NCI-H748 treated with DMSO at 0.1 percent for 48 hours (cell line): Measurements from ENCODE around the gene NARS2.
"Not testable (repeated sequence)": the region's sequence is repeated elsewhere in the genome, so short reads cannot be mapped to it uniquely, and the experiment has no call there.

Source experiments
- DNase-seq: peaks from one replicate; lab custom pipeline; 2025; lab: John Stamatoyannopoulos, UW

The NARS2 gene

DNA sequence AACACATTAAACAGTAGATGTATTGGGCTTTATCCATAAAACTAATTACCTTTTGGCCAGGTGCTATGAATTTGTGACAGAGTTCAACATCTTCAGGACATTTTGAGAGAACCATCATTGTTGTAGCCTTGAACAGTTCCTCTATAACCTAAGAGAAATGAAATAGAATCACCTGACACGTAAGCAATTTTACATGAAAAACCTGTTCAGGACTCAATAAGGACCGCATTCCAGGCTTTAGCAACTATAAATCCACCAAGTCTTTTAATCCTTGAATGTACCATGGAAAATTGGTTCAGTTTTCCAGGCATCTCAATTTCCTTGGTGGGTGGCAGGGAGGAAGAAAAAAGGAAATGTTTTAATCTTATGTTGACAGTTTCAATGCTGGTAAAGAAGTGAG is 96.1 kb downstream of the NARS2 start:
- no peak for DNase-seq

DNA sequence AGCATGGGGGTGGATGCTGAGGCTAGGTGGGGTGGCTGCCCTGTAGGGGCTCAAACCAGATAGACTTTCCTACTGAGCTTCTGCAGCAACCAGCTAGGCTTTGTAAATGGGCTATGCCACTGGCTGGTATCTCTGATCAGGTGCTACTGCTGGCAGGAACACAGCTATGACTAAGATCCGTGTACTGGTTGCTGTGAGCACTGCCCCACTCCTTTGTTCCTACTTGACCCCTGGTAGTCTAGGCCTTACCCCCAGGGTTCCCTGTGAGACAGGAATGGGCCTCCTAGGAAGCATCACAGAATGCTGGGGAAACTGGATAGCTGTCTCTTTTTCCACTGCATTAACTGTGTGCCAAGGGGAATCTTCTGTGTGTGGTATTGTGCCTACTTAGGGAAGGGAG is 98.6 kb downstream of the NARS2 start:
- no peak for DNase-seq

- no peak for DNase-seq
Measured at GRCh38 chr11:78474451-78474850, 100.2 kb downstream of the NARS2 start.

GRCh38 chr11:78472905-78473304 is 101.8 kb downstream of the NARS2 start:
- DNase-seq, result no peak

- no peak for DNase-seq
Measured at GRCh38 chr11:78472382-78472781, 102.3 kb downstream of the NARS2 start.

DNA sequence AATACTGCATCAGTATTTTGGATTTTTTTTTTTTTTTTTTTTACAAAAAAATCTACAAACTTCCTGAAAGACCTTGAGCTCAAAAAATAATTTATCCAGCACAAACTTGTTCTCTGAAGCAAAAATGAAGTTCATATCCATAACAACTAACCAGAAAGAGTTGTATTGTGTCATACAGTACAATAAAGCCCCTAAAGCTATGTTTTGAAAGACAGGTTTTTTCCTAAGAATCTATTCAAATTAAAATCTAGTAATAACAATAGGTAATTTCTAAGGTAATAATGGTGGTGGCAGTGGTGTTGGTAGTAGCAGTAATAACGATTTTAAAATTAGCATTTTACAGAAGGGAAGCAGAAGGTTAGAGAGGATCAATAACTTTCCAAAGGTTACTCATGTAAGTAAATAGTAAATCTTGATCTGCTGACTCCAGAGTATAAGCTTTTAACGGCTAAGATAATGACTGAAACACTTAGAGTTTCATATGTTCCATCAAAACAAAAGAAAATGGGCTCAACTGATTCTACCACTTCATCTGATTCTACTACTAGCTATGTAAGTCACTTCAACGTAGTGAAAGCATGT is 103.7 kb downstream of the NARS2 start:
- no peak for DNase-seq

- DNase-seq, result no peak
Measured at GRCh38 chr11:78469896-78470295, 104.8 kb downstream of the NARS2 start.

GRCh38 chr11:78467931-78468330 is 106.7 kb downstream of the NARS2 start:
- DNase-seq, result no peak

- no peak for DNase-seq
Measured at GRCh38 chr11:78467370-78467769, 107.3 kb downstream of the NARS2 start.

- DNase-seq, result no peak
Measured at GRCh38 chr11:78465169-78465942, 109.3 kb downstream of the NARS2 start.

- not testable (repeated sequence) for DNase-seq
Measured at GRCh38 chr11:78464787-78465168, 109.9 kb downstream of the NARS2 start.

GRCh38 chr11:78460471-78460870 is 114.2 kb downstream of the NARS2 start:
- no peak for DNase-seq

DNA sequence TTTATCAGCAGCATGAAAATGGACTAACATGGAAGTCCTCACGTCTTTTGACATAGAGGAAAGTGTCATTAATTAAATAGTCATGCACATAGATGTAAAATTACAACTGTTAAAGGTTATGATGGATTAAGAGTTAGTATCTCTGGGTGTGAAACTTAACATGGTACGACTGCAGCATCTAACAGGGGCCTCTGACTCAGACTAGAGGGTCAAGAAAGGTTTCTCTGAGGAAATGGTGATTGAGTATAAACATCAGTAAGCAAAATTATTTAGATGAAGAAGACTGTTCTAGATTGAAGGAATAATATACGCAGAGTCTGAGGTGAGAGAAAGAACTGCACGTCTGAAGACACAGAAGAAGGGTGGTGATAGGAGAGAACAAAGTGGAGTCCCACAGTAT is 114.9 kb downstream of the NARS2 start:
- no peak for DNase-seq

GRCh38 chr11:78457448-78457847 is 117.2 kb downstream of the NARS2 start:
- no peak for DNase-seq

DNA sequence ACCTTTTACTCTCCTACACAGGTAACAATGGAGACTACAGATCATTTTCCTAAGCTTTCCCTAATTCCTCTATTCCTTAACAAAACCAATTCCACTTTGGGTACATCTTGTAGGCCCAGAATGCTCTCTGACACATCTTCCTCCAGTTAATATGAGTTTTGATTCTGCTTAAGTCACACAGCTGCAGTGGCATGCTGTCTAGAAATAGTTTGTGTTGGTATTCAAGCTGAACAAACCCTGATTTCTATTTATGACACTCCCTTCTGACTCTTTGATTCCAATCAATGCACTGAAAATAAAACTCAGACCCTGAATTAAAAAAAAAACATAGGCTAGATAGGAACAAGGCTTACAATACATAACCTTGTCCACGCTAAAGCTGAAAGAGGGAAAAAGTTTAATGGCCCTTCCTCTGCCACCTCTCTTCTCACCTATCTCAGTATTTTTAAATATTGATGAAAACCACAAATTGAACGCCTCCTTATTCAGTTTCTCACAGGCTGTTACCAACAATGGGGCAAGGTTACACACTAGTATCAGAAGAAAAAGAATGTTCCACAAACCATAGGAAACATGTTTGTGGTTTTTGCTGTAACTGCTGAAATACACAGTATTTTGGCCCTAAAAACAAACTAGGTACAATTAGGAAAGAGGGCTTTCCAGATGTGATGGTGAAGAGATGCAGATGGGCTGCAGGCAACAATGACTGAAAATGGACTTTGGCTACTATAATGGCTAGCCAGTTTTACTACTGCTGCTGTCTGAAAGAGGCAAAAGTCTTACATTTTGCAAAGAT is 121.3 kb downstream of the NARS2 start:
- DNase-seq, result no peak

- no peak for DNase-seq
Measured at GRCh38 chr11:78451371-78452150, 123.1 kb downstream of the NARS2 start.

- DNase-seq, result no peak
Measured at GRCh38 chr11:78450866-78451265, 123.8 kb downstream of the NARS2 start.

DNA sequence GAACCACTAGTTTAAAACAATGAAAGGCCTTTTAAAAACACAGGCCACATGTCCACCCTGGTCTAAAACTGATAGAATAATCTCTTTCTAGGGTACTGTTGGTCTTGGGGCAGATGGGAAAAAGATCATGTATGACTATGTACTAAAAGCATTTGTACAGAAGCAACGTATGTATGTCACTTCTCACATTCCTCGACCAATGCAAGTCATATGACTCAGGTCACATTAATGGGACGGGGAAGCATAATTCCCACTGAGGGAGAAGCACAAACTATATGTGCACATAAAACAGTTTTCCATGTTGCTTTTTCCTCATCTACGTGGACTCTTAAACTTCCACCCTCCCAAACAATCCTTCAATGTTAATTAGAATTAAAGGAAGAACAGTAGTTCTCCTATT is 124.8 kb downstream of the NARS2 start:
- DNase-seq, result no peak

GRCh38 chr11:78446210-78446609 is 128.5 kb downstream of the NARS2 start:
- no peak for DNase-seq

DNA sequence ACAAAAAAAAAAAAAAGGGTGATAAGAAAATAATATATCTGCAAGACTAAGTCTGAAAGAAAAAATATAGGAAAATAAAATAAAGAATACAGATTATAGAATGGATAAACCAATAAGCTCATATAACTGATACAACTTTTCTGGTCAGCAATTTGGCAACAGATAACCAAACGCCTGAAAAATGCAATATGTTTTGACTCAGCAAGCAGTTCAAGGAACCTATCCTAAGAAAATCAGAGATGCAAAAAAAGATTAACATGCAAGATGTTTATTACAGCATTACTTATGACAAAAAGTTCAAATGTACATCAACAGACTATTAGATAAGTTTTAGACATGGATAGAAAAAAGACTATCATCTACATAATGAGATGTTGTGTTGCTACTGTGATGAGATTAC is 129.9 kb downstream of the NARS2 start:
- no peak for DNase-seq

DNA sequence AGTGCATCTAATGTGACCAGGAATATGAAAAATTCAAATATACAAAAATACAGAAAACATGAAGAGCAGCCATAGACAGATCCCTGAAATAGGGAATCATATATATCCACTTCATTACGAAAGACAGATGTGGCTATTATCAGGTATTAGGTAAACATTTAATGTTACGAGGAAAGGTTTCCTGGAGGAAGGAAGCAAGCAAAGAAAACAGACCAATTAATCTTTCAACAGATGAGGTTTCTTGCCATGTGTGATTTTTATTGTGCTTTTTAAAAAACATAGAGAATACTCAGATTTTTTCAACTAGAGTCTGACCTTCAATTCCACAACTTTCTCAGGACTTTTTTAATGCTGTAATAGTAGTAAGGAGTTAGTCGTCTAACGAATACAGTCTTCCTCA is 132.7 kb downstream of the NARS2 start:
- DNase-seq, result no peak

DNA sequence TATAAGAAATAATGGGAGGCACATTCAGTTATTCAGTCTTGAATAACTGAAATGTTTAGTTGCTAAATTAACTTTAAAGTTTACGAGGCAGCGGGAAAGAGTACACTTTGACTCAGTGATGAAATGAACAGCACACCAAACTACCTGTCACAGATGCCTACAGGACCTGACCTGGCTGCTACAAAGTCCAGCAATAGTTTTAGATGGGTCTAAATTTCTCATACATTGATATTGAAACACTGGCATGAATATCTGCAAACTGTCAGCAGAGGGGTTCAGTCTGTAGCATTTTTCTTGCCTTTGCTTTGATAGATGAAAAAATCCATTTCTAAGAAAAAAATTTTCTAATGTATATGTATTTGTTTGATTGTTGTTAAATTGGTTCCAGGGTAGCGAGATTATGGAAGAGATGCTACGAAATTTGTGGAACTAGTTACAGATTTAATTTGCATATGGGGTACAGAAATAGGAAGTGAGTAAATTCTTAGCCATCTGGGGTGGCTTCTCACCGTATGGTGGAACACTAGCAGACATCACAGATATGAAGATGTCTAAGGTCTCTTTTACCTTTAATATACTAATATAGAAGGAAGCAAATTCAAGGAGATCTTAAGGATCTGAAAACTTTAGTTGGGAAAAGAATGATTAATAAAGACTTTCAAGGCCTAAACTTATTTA is 136.2 kb downstream of the NARS2 start:
- DNase-seq, result no peak
